GM21367 (cell line): ENCODE data around the gene CELA1.

ENCODE experiments used
- ATAC-seq: cut with Tn5 transposase; IDR thresholded peaks from one replicate; pipeline ENCODE4 v1.9.1; 2021; ENCODE audit not compliant: unreplicated experiment

CELA1 gene

DNA sequence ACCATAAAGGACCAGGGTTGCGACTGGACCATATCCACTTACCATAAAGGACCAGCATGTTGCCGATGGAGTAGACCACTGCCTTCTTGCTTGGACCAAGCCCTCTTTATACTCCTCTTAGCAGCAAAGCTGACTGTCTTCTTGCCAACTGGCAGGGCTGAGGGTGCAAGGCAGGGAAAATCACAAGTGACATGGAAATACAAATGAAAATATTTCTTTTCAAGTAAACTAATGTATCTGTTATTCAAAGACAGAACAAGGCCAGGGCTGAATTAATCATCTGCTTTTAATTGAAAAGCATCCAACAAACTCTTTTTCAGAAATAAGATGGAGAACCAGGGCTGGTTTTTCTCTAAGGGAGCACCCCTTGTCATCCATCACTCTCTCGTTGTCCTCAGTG lies at the start of gene CELA1:
Gene CELA1, minus strand, starts transcription at position 99 of the 400 bp plus-strand sequence. Its CDS starts 41 bp downstream, at position 58.
- no peak for ATAC-seq

- no peak for ATAC-seq
These were observed 49.1 kb upstream of the CELA1 start for GRCh38 chr12:51395283-51396230.

DNA sequence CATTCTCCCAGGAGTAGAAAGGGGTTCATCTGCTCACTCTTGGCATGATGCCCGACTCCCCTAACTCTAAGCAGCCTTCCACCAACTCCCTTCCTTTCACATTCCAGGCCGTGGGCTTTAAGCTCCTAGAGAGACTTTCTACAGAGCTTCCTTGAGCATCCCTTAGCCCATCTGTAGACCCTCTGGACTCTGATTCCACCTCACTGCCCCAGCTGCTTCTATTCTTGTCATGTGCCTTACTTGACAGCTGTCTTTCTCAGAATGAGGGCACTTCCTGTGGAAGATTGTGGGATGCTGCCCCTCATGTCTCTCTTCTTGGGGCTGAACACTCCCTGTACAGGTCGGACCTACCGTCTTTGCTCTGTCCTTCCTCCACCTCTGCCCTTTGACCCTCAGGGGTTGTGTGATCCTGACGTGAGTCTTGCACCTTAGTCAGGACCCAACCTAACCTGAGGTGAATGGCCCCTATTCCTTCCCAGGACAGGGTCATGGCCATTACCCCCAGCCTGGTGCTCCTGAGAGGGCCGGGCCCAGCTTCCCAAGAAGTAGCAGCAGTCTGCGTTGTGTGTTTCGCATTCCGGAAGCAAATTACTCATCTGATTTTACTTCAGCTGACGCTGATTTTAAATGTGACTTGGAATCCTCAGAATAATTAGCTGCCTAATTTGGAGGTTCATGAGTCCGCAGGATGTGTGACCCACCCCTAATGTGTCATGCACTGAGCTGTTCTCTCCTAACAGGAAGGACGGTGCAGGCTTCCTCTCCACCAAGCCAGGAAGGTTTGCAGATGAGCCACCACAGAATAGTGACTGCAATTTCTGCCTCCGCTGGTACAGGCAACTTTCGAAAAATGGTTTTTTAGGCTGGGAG lies 47.4 kb upstream of the CELA1 start:
- ATAC-seq, result no peak

GRCh38 chr12:51392556-51393237 lies 46.2 kb upstream of the CELA1 start:
- ATAC-seq, result no peak

DNA sequence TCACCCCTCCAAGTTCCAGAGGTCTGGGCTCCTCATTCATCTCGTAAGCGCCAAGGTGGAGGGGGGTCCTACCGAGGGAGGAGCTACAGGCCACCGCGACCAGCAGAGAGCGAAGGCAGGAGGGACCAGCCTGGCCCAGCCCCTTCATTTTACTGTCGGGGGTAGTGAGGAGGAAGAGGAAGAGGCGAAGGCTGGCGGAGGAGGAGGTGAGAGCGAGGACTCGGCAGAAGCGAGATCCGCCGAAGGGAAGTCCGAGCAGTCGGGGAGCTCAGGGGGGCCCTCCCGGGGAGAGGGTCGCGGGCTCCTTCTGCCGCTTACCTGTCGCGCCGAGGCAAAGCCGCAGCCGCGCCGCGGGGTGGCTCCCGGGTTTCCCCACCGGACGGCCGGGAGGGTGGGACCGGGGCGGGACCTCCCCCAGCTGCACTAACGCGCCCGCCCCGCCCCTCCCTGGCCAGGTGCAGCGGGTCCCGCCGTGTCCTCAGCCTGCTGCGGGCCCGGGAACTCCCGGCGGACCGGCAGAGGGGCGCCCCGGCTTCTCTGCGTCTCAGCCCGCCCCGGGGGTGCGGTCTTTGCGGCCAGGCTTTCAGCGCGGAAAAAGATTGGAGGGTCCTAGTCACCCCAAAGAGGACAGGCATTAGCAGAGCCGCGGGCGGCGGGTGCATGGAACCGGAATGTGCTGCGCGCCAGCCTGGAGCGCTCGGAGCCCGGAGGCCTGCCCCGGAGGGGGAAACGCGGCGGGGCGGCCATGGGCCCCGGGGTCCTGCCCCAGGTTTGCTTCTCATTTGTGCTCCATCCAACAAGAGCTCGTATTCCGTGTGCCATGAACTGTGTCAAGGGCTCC lies 45.0 kb upstream of the CELA1 start, which contains the start of gene GALNT6:
Gene GALNT6, minus strand, starts transcription at position 124 of the 841 bp plus-strand sequence. CDS start 11,625 bp downstream, outside the sequence.
- ATAC-seq, result no peak

DNA sequence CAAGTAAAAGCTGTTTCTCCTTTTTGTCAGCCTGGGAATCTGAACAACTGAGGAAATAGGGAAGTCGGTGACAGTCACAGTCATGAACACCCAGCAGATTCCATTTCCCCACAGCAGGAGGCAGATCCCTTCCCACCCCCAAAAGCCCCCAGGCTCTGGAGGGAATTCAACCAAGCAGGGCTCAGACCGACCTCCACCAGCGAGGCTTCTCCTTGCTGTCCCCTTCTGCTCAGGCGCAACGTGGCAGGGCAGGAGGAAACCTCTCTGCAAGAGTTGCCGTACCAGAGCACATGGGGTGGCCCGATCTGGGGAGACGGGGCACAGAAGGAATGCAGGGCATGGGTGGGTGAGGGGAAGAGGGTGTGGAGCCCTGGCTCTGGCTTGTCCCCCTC lies 44.4 kb upstream of the CELA1 start:
- no peak for ATAC-seq

GRCh38 chr12:51390457-51390856 lies 44.0 kb upstream of the CELA1 start:
- ATAC-seq, result no peak

DNA sequence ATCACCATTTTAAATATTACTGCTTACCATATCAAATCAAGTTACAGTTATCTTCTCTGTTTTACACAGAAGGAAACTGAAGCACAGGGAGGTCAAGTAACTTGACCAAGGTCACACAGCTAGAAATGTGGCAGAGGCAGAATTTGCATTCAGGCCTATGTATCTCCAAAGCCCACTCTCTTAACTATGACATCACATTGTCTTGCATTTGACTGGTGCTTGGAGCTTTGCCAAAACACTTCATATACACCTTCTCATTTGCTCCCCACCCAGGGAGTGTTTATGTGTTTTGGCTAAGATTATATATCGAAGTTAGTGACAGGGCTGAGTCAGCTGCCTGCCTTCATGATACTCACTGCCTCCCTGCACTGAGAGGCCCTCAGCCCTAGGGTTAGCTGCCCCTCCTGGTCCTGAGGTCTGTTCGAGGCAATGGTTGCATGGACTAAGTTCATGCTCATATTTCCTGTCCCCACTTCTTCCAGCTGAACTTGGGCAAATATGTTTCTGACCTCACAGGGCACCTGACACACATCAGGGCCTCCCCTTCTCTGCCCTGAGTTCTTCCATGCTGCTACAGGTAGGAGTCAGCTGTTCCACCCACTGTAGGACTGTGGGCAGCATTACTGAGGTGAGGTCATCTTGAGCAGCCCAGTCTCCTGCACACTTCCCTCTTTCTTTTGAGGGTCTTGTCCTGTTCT lies 43.0 kb upstream of the CELA1 start:
- ATAC-seq, result no peak

DNA sequence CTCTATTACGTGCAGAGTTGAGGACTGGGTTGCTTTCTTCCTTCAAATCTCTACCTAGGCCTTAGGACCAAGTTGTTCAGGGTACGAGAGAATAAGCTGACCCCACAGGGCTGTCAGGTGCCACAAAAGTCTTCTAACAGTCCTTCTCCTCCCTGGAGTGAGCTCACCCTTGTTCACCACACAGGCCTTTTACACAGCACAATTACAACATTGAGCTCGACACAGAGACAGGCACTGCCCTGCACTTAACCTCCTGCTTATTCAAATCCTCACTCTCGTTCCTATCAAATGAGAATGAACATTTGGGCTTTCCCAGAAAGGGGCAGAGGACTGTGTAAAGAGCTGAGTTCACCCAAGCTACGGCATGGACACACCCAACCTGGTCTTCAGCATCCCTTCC lies 42.4 kb upstream of the CELA1 start:
- ATAC-seq, result no peak

DNA sequence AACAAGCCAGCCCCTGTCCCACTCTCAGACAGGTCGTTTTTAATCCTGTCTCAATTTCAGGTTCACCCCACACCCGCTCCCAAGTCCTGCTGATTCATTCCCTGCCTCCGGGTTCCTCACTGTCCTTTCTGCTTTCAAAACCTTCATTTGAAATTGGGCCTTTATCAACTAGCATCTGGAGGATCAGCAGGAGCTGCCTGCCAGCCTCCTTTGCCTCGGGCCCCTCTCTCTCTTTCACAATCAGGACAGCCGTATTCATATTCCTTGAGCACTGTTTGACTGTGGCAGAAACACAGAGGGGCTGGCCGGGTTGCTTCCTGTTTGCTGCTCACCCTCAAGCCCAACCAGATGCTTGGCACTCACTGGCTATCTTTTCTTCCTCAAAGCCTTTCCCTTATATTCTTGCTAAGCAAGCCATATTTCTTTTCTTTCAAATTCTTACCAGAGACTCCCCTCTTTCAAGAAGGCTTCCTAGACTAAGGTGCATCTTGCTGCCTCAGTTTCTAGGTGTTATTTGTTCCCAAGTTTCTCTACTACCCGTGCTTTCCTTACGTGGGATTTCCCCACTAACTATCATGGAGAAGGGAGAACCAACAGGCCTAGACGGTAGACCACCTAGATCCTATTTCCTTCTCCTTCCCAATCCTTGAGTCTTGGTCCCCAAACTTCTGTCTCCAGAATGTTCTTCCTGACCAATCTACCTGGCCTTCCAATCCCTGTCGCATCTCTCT lies 41.8 kb upstream of the CELA1 start:
- no peak for ATAC-seq

- ATAC-seq, result no peak
These were observed 39.9 kb upstream of the CELA1 start for GRCh38 chr12:51386351-51386750.

DNA sequence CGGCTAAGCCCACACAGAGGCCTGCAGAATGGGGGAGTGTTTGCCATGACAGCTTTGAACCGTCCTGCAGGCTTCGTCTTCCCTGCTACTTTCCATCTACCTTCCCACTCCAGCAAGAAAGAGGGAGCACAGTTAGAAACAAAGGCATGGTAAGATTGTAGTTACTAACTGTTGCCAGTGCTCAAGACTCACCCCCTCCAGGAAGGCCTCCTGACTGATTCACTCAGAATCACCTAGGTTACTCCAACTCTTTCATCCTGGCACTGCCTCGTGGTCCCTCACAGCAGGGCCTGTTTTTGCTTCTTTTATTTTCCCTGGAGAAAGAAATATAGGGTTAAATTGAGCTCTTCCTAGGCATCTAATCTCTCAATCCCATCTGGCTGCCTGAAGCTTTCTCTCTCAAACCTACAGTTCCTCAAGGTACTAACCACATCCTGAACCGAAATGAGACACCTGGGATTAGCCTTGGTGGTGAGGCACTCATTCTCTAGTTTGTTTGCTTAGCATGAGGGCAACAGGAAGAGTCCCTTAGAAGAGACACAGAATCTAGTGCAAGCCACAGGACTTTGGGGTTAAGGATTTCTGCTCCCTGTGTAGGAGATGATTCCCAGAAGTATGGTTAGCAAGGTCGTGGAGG lies 36.9 kb upstream of the CELA1 start:
- ATAC-seq, result no peak

DNA sequence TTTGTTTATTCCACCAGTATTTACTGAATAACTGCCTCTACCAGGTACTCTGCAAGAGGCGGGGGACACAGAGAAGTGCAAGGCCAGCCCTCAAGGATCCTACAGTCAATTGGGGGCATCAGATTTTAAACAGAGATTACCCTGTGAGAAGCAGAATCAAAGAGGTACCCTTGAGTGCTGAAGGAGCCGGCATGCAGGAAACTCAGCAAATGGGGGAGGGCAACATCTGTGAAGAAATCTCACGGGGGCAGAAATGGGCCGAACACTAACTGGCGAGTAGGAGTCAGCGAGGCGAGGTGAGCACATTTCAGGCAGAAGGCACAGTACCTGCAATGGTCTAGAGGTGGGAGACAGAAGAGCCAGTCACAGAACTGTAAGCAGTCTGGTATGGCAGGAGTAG lies 35.7 kb upstream of the CELA1 start:
- no peak for ATAC-seq

DNA sequence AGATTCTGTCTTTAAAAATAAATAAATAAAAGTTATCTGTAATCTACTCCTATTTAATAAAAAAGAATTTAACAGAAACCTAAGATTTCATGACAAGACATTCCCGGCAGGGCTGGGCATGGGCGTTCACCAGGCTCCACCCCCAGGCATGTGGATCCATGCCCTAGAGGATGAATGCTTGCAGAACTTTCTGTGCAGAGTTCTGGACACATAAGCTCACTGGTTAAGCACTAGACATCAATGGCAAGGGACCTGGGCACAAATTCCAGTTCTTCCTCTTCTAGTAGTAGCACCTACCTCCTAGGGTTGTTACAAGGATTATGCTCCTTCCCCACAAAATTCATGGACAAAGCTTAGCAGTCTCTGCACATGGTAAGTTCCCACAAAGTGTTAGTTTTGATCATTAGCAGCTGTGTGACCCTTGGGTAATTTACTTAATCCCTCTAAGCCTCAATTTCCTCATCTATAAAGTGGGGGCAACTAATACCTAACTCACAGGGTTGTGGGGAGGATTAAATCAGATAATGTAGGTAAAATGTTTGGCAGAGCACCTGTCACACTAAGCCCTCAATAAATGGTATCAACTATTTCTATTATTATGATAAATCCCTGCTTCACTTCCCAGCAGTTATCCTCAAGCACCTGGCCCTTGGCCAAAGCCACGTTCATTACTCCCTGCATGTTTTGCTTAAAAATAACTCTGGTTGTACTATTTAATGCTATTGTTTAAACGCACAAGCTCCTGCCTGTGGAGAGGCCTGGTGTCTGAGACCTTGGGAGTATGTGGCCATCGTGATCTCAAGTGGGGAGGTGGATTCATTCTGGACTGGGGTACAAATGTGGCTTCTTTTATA lies 35.0 kb upstream of the CELA1 start:
- ATAC-seq, result no peak

DNA sequence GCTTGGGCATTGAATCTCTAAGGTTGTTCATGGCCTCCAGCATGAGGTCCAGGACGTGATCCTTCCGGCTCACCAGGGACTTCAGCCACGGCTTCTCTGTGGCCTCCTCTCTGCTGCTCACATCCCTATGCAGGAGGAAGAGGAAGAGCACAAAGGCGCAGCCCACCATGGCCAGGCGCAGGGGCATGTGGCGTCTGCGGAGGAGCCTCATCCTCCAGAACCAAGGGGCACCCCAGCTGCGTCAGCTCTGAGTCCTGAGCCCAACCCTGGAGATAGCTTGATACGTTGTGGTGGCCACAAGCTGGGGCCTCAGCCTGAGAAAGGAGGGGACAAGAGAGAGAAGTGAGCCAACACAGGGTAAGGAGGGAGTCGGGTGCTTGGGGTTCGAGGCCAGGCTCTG lies 33.1 kb upstream of the CELA1 start:
- no peak for ATAC-seq

GRCh38 chr12:51378749-51379148 lies 32.3 kb upstream of the CELA1 start:
- no peak for ATAC-seq
